Measurements from ENCODE around the gene GTF2IRD1.

GRCh38 chr7:74523015-74523414, 69.3 kb downstream of the GTF2IRD1 start:
- TF ChIP-seq, protein P1, sequence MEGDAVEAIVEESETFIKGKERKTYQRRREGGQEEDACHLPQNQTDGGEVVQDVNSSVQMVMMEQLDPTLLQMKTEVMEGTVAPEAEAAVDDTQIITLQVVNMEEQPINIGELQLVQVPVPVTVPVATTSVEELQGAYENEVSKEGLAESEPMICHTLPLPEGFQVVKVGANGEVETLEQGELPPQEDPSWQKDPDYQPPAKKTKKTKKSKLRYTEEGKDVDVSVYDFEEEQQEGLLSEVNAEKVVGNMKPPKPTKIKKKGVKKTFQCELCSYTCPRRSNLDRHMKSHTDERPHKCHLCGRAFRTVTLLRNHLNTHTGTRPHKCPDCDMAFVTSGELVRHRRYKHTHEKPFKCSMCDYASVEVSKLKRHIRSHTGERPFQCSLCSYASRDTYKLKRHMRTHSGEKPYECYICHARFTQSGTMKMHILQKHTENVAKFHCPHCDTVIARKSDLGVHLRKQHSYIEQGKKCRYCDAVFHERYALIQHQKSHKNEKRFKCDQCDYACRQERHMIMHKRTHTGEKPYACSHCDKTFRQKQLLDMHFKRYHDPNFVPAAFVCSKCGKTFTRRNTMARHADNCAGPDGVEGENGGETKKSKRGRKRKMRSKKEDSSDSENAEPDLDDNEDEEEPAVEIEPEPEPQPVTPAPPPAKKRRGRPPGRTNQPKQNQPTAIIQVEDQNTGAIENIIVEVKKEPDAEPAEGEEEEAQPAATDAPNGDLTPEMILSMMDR (IDR thresholded peaks at IDR 0.05): no peak
- no peak for TF ChIP-seq POLR2A (IDR thresholded peaks at IDR 0.05)
